GM23338 (cell line): ENCODE measurements around the gene PSMC3. TPM values are rescaled to one million over a fixed set of nuclear protein-coding genes. Genes with fewer than 3 reads are reported as not detected.
A peak's percentile ranks its signal among the peaks of the same experiment; 100 is the strongest.

Experiments used
- ATAC-seq: fragments of 200-7000 bp; cut with Tn5 transposase; 3 replicates; pipeline ENCODE4 v1.9.1; 2020
- DNase-seq: peaks from one replicate; pipeline ENCODE4 v3.0.0-alpha.2; 2015; ENCODE audit warnings: low spot score
- H2AFZ ChIP-seq: fragments of 200-600 bp; sonication (generic); 2 replicates; pipeline ENCODE4 v1.8.0; 2016; ENCODE audit warnings: antibody characterized with exemption, mild to moderate bottlenecking, moderate library complexity
- H3F3A ChIP-seq: fragments of 200-600 bp; sonication (generic); replicated peaks from 2 replicates; pipeline ENCODE4 v1.8.0; 2017; ENCODE audit warnings: antibody characterized with exemption, mixed run types, low read depth
- H3K27ac ChIP-seq: fragments of 200-600 bp; sonication (generic); 2 replicates; pipeline ENCODE4 v1.6.1; 2016; ENCODE audit warnings: low read depth
- H3K27me3 ChIP-seq: fragments of 200-600 bp; sonication (generic); 2 replicates; pipeline ENCODE4 v1.8.0; 2016; ENCODE audit warnings: mild to moderate bottlenecking, mixed run types, moderate library complexity; ENCODE audit not compliant: insufficient read depth
- H3K36me3 ChIP-seq: fragments of 200-600 bp; sonication (generic); 2 replicates; pipeline ENCODE4 v1.8.0; 2016; ENCODE audit warnings: mild to moderate bottlenecking; ENCODE audit not compliant: insufficient read depth
- H3K4me1 ChIP-seq: fragments of 200-600 bp; sonication (generic); 2 replicates; pipeline ENCODE4 v1.8.0; 2016; ENCODE audit warnings: mild to moderate bottlenecking, moderate library complexity; ENCODE audit not compliant: insufficient read depth
- H3K4me2 ChIP-seq: fragments of 200-600 bp; sonication (generic); 2 replicates; pipeline ENCODE4 v1.7.1; 2017; ENCODE audit warnings: mixed run types
- H3K4me3 ChIP-seq: fragments of 200-600 bp; sonication (generic); 2 replicates; pipeline ENCODE4 v1.6.1; 2016; ENCODE audit warnings: mixed run types
- H3K79me2 ChIP-seq: fragments of 200-600 bp; sonication (generic); replicated peaks from 2 replicates; pipeline ENCODE4 v1.8.0; 2017; ENCODE audit warnings: mild to moderate bottlenecking; ENCODE audit not compliant: insufficient read depth
- H3K9me2 ChIP-seq: fragments of 200-600 bp; sonication (generic); 2 replicates; pipeline ENCODE4 v1.8.0; 2017; ENCODE audit not compliant: insufficient read depth
- H4K20me1 ChIP-seq: fragments of 200-600 bp; sonication (generic); replicated peaks from 2 replicates; pipeline ENCODE4 v1.8.0; 2017; ENCODE audit warnings: mild to moderate bottlenecking; ENCODE audit not compliant: insufficient read depth
- H3K27ac Mint-ChIP-seq: 2 replicates; pipeline ENCODE4 v1.8.0; 2020; ENCODE audit warnings: inconsistent platforms, mild to moderate bottlenecking, moderate library complexity, mixed read lengths
- H3K27me3 Mint-ChIP-seq: 3 replicates; pipeline ENCODE4 v1.8.0; 2022; ENCODE audit warnings: low read depth, mild to moderate bottlenecking, moderate library complexity, mixed read lengths, inconsistent platforms; ENCODE audit not compliant: insufficient read depth, poor library complexity
- H3K36me3 Mint-ChIP-seq: 3 replicates; pipeline ENCODE4 v1.8.0; 2021; ENCODE audit warnings: low read depth, mild to moderate bottlenecking, inconsistent platforms, moderate library complexity, mixed read lengths
- H3K4me1 Mint-ChIP-seq: 3 replicates; pipeline ENCODE4 v1.8.0; 2020; ENCODE audit warnings: mild to moderate bottlenecking, inconsistent platforms, mixed read lengths
- H3K4me3 Mint-ChIP-seq: 3 replicates; pipeline ENCODE4 v1.8.0; 2021; ENCODE audit warnings: moderate library complexity, mild to moderate bottlenecking, inconsistent platforms, mixed read lengths
- H3K9me3 Mint-ChIP-seq: 3 replicates; pipeline ENCODE4 v1.8.0; 2020; ENCODE audit warnings: moderate library complexity, mild to moderate bottlenecking, inconsistent platforms, mixed read lengths
- JUNB ChIP-seq: IDR thresholded peaks from one replicate; pipeline ENCODE4 v1.6.1; 2016; ENCODE audit warnings: antibody characterized with exemption; ENCODE audit not compliant: unreplicated experiment
- NANOG ChIP-seq: IDR thresholded peaks from 2 replicates; pipeline ENCODE4 v1.6.1; 2016; ENCODE audit warnings: antibody characterized with exemption, borderline replicate concordance
- ZNF462 ChIP-seq: fragments of 250-450 bp; sonication (Bioruptor Pico); IDR thresholded peaks from 2 replicates; pipeline ENCODE4 v1.5.0; 2020; ENCODE audit warnings: mild to moderate bottlenecking, moderate library complexity
- polyA plus RNA-seq: library from polyadenylated mRNA; unstranded; fragments of >200 nt; fragmentation: Nextera tagmentation; extraction: Ambion mirVana; gene quantifications from 2 replicates; pipeline ENCODE4 v1.2.1, GENCODE V29; 2016
- total RNA-seq: library from RNA; depleted of rRNA; stranded (reverse); fragments of >200 nt; shearing (Covaris generic); gene quantifications from 2 replicates; pipeline ENCODE4 v1.2.3, GENCODE V29; 2014
- TF ChIP-seq, protein P1 (sequence below), 2 experiments: fragments of 200-600 bp in 1 of 2; sonication (generic) in 1 of 2; conservative IDR thresholded peaks; 2 replicates each; pipeline versions ENCODE4 v1.5.1 to v1.6.1; 2016 to 2017; ENCODE audit warnings: antibody characterized with exemption in 2 of 2, low read depth in 2 of 2, mild to moderate bottlenecking in 2 of 2, moderate library complexity in 1 of 2
- TF ChIP-seq, protein P2 (sequence below): IDR thresholded peaks from one replicate; pipeline ENCODE4 v1.6.1; 2018; ENCODE audit warnings: antibody characterized with exemption; ENCODE audit not compliant: unreplicated experiment

PSMC3 gene
- total and polyA plus RNA-seq, 2 experiments from 2014 or later = 147 to 190 TPM

DNA sequence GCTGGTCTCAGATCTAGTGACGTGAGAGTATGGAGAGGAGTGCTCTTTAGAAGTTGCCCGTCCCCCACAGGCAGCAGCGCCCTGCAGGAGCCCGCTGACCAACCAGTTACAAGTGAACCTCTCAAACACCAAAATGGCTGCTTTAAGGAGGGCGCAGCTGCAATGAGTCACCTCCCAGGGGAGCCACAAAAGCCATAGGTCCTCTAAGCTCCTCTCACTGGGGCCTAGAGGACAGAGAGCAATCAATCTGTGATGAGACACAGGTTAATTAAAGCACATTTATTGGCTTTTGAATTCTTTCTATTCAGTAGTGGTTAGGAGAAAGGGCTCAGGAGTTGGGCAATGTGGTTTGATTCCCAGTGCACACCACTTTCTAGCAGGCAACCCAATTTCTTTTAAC lies 38.2 kb upstream of the PSMC3 start (continued):
- TF ChIP-seq, protein P1, sequence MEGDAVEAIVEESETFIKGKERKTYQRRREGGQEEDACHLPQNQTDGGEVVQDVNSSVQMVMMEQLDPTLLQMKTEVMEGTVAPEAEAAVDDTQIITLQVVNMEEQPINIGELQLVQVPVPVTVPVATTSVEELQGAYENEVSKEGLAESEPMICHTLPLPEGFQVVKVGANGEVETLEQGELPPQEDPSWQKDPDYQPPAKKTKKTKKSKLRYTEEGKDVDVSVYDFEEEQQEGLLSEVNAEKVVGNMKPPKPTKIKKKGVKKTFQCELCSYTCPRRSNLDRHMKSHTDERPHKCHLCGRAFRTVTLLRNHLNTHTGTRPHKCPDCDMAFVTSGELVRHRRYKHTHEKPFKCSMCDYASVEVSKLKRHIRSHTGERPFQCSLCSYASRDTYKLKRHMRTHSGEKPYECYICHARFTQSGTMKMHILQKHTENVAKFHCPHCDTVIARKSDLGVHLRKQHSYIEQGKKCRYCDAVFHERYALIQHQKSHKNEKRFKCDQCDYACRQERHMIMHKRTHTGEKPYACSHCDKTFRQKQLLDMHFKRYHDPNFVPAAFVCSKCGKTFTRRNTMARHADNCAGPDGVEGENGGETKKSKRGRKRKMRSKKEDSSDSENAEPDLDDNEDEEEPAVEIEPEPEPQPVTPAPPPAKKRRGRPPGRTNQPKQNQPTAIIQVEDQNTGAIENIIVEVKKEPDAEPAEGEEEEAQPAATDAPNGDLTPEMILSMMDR (conservative IDR thresholded peaks at IDR 0.05; ENCODE audit: low read depth in 2 of 2) = no peak

DNA sequence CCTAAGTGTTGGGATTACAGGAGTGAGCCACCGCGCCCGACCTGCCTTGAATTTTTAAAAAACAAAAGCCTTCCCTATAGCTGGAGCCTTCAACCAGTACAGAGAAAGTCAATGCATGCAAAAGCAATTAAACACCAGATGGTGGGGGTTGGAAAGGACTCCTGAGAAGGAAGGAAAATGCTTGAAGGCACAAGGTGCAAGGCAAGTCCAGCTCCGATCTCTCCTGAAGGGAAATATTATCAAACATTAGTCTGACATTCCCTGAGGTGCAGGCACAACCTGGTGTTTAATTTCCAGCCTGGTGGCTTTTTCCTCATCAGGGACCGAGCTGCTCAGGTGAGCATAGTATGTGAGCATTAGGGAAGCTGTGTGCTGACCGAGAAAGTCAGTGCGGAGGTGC lies 35.6 kb upstream of the PSMC3 start:
- Mint-ChIP-seq H3K4me1 (peaks cover 18% of the 10 kb centered on the region), H3K27ac (peak overlapping the region; percentile 29; the same call in 1 of the 2 replicates), H3K9me3 (no peaks in the 10 kb centered on the region), H3K36me3 (peaks cover 11% of the 10 kb centered on the region), H3K27me3 (peaks cover under 1% of the 10 kb centered on the region), H3K4me3 (no peak overlapping the region)
- ATAC-seq (no peak), DNase-seq (no peak)
- Histone ChIP-seq H4K20me1 (peaks cover 12% of the 10 kb centered on the region), H3K79me2 (peaks cover 25% of the 10 kb centered on the region), H3K4me2 (no peak overlapping the region), H3K27ac (peak overlapping the region; percentile 63; the same call in 1 of the 2 replicates), H3K36me3 (0 out of 2 replicates have a peak, but pooled peaks cover 9% of the 10 kb centered on the region), H2AFZ (no peak overlapping the region), H3K9me2 (no peaks in the 10 kb centered on the region), H3K4me1 (peaks cover 11% of the 10 kb centered on the region), H3F3A (peaks cover 5% of the 10 kb centered on the region; the same call in 1 of the 2 replicates), H3K4me3 (no peak overlapping the region), H3K27me3 (no peaks in the 10 kb centered on the region)
- TF ChIP-seq, protein P2, sequence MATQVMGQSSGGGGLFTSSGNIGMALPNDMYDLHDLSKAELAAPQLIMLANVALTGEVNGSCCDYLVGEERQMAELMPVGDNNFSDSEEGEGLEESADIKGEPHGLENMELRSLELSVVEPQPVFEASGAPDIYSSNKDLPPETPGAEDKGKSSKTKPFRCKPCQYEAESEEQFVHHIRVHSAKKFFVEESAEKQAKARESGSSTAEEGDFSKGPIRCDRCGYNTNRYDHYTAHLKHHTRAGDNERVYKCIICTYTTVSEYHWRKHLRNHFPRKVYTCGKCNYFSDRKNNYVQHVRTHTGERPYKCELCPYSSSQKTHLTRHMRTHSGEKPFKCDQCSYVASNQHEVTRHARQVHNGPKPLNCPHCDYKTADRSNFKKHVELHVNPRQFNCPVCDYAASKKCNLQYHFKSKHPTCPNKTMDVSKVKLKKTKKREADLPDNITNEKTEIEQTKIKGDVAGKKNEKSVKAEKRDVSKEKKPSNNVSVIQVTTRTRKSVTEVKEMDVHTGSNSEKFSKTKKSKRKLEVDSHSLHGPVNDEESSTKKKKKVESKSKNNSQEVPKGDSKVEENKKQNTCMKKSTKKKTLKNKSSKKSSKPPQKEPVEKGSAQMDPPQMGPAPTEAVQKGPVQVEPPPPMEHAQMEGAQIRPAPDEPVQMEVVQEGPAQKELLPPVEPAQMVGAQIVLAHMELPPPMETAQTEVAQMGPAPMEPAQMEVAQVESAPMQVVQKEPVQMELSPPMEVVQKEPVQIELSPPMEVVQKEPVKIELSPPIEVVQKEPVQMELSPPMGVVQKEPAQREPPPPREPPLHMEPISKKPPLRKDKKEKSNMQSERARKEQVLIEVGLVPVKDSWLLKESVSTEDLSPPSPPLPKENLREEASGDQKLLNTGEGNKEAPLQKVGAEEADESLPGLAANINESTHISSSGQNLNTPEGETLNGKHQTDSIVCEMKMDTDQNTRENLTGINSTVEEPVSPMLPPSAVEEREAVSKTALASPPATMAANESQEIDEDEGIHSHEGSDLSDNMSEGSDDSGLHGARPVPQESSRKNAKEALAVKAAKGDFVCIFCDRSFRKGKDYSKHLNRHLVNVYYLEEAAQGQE = no peak
- no peak for TF ChIP-seq NANOG
- TF ChIP-seq ZNF462 (CRISPR knock-in tag) = no peak
- TF ChIP-seq JUNB = no peak
